HCEC 1CT (cell line): Measurements from ENCODE around the gene ADIPOR2.

Experiments used
- DNase-seq: peaks from one replicate; pipeline ENCODE4 v3.0.0-alpha.2; 2017

Gene ADIPOR2

DNA sequence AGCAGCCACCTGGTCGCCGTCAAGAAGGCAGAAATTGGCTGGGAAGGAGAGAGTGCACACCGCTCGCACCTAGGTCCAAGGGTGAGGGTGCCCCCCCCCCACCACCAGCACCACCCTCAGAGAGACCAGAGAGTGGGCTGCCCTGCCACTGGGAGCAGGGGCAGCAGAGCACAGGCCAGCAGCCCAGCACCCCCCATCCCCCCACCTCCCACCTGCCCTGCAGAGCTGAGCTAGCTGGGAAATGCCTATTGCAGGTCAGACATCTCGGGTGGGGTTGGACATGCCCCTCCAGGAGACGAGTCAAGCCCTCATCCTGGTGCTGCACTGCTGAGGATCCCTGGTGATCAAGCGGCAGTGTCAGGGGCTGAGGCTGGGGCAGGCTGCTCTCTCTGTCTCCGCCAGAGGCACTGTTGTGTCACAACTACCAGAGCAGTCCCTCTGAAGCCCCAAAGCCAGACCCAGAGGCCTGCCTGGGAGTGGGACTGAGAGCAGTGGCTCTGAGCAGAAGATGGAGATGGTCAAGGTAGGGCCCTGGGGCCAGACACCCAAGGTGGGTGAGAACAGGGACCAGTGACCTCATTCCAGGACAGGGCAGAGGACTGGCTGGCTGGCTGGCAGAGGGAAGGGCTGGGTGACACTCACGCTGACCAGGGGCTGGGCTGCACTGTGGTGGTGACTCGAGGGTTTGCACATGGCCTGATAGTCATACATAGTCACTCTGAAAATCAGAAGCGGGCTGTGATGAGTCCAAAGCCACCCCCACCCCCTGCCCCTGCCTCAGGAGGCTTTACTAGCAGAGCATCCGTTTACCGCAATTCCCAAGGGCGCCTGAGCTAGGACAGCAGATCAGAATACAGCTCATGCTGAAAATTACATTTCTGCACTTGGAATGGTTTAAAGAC, 109.8 kb downstream of the ADIPOR2 start:
- DNase-seq = no peak

DNA sequence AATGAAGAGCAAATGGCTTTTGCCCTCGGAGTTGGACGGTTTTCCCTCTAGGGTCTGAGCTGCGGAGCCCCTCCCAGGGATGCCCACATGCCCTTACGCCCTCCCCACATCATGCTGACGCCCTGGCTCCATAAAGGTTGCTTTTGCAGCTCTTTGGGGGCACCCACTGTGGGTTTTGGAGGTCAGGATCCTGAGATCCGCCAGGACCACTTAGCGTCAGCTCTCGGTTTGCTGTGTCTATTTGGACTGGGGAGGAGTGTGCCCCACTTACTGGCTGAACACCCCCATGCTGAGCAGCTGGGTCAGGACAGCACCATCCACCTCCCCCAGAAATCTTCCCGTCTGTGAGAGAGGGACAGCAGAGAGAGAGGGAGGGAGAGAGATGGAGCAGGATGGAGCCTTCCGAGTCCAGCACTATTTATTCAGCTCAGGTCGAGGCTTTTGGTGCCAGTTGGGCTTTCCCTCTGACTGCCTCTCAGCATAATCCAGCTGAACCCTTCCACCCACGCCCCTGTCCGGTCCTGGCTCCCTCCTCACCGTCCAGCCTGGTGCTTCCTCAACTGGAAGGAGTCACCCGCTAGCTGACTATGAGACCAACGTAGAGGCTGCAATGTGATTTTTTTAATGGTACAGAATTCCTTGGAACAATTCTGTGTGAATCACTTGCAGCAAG, 110.6 kb downstream of the ADIPOR2 start:
- no peak for DNase-seq

DNA sequence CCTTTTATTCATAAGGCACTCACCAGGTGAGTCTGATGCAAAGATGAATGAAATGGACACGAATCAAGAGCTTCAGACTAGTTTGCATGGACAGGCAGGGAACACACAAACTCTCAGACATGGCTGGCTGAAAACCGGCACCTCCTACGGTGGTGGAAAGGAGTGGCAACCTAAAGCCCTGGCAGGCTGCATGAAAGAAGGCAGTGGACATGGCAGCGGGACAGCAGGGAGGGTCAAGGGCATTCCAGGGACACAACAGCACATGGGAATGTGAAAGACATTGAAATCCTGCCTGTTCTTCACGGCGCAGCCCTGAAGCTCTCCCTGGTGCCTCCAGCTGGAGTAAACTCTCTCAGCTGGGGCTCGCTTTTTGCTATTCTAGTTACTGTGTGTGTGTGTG, 112.9 kb downstream of the ADIPOR2 start:
- DNase-seq = no peak

DNA sequence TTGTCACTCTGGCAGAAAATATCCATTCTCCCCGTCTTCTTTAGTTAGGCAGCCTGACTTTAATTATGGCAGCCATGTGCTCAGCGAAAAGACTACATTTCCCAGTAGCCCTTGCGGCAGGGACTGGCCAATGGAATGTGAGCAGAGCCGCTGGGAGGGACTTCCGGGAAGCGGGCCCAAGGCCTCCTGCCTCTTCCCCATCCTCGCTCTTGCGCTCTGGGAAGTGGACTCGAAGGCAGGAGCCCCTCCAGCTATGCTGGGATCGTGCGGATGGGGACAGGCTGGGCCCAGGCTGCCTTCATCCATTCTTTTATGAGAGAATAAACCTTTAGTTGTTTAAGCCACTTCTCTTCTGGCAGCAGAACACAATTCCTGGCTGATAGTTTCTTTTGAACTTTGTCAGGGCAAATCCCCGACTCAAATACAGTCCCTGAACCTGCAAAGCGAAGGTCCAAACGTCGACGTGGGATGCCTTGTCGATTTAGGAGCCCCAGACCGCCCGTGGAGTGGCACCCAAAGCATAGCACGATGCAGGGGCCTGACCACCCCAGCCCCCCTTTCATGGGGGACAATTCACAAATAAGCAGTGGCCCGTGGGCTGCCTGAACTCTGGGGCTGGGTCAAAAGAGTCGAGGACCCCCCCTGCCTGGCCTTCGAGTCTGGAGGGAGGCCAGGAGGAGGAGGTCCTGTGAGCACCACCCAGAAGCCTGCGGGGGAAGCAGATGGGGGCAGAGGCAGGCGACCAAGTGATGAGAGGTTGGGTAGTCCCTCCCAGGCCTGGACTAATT, 113.9 kb downstream of the ADIPOR2 start:
- DNase-seq = peak; percentile 83

DNA sequence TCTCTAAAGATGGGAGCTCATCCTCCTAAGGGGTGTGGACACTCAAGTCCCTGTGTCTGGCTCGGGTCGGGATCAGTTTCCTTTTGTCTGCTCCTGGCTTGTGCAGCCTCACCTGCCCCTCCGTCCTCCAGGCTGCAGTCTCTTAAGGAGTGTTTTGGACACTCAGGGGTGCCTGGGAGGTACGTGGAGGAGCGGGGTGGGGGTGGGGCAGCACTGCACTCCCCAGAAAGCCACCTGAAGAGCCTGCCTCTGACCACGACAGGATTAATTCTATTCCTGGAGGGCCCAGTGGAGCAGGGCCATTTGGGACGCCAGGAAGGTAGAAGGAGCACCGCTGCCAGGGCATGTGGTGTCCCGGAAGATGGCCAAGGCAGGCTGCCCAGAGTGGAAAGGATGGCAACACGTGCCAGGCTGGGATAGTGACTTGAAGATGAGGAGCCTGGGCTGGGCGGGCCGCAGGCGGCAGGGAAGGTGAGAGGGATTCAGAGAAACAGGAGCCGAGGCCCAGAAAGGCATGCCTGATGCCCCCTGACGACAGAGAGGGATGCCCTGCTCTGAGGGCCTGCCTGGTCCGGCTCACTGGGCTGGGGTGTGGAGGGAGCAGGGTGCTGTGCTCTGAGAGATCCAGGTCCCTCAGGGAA, 114.7 kb downstream of the ADIPOR2 start:
- DNase-seq = no peak

DNA sequence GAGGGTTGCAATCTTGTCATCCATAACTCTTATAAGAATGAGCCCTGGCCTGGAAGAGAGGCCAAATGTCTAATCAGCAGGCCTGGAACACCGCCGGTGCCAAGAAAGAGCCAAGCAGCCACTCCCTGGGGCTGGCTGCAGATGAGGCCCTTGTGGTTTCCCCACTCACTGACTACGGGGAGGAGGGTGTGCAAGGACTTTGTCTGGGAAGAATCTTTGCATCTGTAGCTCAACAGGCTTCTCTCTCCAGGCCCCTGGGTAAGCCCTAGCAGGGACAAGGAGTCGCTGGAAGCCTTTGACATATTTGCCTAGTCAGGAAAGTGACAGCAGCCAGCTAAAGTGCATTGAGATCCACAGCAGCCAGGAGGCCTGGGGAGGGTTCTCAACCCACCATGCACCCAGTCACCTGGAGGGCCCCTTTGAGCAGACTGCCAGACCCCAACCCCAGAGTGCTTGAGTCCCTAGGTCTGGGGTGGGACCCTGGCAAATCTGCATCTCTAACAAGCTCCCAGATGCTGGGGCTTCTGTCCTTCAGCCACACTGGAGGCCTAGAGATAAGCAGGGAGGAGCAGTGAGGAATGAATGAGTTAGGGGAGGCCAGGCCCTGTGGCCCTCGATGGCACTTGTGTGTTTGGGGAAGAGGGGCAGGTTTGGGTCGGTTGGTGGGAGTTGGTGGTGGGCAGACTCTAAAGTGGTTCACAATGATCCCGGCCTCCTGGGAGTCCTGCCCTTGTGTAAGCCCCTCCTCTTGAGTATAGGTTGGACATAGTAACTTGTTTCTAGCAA, 115.6 kb downstream of the ADIPOR2 start:
- DNase-seq = no peak

DNA sequence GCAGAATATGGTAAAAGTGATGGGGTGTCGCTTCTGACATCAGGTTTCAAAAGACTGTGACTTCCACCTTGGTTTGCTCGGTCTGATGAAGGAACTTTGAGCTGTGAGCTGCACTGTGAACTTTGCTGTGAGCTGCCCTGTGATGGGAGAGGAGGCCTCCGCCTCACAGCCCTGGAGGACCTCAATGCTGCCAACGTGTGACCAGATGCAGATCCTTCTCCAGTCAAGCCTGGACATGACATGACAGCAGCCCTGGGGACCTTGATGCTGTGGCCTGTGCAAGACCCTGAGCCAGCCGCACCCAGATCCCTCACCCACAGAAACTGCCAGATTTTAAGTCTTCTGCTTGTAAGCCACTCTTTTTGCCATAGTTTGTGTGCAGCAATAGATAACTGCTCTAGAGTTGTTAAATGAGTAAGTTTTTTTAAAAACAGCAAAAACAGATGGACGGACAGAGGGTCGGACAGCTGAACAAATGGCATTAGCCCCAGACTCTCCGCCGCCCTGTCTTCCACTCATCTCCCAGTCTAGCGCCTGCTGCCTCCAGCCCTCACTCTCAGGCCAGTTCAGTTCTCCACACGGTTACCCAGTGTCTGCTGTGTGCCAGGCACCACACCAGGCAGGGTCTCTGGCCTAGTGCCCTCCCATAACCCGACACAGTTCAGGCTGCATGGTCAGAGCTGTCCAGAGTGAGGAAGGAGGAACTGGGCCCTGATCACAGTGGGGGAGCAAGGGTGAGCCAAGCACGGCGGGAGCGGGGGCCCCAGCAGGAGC, 116.4 kb downstream of the ADIPOR2 start:
- DNase-seq = no peak

DNA sequence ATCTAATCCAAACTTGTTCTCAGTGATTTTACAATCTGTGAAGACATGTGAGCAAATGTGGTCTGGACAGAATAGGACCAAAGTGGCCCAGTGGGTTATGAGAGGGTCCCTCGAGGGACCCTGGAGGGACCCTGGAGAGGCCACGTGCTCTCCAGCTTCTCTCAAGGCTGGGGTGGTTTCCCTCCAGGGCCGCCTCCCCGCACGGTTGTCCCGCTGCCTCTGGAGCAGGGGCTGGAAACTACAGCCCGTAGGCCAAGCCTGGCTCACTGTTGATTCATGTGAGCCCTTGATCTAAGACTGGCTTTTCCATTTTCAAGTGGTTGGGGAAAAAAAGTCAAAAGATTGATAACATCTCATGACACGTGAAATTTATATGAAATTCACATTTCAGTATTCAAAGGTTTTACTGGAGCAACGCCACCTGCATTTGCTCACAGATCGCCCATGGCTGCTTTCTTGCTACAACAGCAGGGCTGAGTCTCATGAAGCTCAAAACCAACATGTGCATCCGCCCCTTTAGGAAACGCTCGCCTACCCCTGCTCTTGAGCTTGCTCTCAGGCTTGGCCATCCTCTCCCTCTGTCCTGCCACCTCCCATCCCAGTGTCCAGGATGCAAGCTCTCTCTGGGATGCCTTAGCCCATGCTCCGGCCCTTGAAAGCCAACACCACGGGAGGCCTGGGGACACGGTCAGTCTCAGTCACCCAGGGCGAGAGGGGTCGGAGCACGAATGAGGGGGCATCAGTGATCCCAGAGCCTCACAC, 117.3 kb downstream of the ADIPOR2 start:
- DNase-seq = no peak

DNA sequence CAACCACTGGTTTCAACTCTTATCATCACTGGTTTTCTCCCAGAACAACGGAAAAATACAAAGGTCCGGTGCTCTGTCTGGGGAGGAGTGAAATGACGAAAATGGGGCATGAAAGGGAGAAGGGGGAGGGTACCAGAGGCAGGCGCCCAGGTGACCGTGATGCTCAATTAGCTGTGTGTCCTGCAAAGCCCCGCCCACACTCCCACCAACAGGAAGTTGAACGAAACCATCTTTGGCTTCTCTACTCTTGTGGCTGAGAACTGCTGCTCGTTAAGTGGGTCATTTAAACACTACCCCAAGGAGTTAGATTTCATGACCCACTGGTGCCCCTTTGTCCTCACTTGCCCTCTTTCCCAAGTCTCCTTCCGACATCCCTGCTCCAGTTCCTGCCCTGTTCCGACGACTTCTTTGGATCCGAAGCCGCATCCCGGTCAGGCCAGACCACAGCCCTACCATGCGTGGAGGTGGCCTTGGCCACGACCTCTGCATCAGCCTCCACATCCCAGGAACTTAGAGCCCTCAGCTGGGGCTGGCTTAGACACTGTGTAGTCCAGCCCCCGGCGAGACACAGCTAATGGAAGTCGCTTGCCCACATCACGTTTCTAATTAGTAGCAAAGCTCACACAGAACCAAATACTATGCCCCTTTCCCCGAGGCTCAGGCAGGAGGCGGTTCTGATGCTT, 118.1 kb downstream of the ADIPOR2 start:
- DNase-seq = no peak

DNA sequence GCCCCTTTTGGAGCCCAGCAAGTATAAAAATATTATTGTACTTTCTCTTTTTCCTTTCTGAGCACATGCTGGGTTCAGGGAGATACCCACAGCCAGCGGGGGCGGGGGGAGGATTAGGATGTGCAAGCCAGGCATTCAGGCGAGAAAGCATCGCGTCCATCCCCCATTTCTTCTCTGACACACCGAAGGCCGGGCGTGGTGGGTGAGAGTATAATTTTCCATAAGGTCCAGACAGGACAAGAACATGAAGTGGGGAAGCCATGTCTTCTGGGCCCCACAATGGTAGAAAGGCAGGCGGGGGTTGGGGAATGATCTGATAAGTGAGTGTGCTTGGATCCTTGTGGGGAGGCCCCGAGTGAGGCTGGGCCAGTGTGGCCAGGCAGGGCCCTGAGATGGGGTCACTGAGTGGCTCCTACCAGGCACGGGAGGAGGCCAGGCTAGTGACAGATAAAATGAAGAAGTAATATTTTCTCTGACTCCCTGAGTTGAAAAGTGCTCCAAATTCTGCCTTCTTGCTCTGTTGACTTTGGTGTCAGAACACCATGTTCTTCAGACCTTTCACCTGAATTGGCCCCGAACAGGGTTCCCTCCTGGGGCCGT, 118.8 kb downstream of the ADIPOR2 start:
- no peak for DNase-seq

DNA sequence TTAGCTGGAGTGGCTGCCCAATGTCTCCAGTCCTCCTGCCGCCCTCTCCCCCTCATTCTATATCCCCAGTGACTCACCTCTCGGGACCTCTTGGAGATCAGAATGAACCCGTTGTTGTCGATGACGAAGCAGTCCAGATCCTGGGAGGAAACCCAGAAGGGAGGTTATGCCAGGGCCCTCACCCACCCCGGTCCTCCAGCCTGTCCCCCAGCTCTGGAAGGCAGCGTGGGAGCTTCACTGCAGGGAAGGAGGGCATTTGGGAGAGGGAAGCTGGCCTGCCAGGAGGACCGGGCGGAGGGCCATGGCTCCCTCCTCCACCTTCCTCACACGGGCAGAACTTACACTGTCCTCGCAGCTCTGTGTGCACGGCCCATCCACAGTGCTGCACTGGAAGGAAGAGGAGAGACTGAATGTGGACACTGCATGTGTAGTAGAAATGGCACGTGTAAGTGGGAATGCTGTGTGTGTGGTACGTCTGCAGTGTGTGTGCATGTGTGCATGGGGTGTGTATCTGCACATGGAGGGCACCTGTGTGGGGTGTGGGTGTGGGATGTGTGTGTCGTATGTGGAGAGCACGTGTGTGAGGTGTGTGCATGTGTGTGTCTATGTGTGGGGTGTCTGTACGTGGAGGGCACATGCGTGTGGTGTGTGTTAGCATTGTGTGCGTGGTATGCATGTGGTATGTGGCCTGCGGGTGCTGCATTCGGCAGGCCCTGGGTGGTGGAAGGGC, 119.5 kb downstream of the ADIPOR2 start:
- DNase-seq = no peak

DNA sequence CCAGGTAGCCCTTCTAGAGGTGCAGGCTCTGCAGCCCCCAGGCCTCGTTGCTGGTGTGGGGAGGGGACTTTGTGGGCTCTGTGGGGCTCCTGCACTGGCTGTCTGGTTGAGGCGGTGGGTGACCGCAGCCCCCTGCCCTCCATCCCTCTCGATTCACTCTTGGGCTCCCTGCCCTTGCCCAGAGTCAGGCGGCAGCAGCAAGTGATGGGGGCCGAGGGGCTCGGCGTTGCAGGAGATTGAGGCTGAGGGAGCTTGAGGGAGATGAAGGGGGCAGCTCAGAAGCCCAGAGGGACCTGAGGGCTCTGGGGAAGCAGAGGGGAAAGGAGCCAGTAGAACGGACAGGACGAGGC, 120.0 kb downstream of the ADIPOR2 start:
- no peak for DNase-seq

DNA sequence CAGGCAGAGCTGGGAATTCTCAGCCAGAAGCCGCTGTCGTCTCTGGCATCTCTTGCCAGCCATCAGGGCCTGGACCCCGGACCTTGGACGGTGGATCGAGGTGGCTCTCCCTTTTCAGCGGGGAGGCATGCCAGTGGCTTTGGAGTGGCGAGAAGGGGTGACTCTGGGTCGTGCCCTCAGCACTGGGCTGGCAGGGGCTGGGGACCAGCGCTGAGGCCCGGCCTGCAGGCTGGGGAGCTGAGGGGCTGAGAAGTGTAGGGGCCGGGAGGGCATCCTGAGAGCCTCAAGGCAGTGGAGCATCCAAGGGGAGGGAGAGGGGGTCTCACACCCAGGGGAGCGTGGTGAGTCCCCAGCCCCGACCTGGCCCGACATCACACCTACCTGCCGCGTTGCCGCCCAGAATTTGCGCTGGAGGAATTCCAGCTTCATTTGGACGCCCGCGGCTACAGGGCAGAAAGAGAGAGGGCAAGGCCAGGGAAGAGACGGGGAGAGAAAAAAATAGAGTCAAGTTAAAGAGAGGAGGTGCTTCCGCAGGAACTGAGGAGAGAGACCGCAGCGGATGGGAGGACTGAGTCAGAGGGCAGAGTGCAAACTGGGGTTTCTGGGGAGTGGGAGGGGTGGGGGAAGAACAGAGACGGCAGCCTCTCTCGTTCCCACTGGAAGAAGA, 120.5 kb downstream of the ADIPOR2 start:
- DNase-seq = no peak

DNA sequence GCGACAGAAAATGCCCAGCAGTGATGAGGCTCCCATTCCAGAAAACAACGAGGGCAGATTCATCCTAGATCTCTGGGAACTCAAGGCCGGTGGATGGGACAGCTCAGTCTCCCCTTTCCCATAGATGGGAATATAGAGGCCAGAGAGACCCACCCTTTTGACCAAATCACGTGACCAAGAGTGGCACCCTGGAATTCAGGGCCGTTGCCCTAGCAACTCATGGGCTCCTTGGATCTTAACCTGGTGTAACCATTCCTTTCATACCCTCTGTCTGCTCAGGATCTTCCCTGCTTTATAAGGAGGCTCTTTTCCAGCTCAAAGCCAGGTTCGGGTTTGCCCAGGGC, 121.0 kb downstream of the ADIPOR2 start:
- DNase-seq = no peak

DNA sequence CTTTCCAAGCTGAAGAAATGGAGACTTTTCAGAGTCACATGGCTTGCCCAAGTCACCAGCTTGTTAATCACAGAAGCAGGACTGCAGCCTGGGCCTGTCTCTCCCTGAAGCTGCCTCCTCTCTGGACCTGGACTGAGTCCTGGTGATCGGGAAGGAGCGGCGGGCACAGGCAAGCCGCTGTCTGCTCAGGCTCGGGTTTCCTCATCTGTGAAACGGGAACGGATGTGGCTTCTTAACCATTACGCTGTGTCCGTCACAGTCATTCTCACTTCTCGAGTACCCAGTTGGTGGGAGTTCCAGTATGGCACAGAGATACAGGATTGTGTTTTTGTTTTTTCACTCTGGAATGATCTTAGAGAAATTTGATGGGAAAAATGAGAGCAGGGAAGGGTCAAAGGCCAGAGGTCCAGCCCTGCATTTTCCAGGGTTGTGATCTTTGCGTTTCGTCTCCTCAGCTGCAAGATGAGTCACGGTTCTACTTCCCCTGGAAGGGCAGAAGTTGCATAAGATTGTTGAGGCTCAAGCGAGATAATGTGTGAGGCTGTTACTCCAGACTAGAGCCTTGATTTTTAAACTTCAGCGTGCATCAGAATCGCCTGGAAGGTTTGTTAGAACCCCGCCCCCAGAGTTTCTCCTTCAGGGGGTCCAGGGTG, 121.9 kb downstream of the ADIPOR2 start:
- DNase-seq = peak; percentile 67

DNA sequence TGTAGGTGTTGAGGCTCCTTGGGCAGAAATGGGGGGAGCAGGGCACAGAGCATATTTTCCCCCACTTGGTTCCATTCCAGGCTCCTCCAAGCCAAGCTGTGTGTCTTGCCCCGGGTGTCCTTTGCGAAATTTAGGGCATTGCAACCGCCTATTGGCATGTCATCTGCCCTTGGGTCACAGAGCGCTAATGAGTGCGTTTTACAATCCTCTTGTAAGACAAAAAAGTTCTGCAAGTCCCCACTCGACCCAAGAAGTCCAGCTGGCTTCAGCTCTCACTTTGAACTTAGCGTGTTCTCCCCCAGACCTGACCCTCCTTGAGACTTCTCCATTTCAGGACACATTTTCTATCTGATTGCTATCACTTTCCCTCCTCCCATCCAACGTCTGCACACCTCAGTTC, 123.4 kb downstream of the ADIPOR2 start:
- DNase-seq = no peak

DNA sequence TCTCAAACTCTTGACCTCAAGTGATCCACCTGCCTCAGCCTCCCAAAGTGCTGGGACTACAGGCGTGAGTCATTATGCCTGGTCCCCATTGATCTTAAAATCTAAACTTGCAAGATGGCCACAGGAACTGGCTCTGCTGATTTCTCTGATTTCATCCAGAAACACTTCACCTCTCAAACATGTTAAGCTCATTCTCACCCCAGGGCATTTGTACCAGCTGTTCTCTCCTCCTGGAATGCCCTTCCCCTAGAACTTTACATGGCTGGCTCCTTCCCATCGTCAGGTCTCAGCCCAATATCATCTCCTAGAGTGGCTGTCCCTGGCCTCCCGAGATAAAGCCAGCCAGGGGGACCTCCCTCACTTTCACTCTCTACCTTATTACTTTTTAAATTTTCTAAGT, 124.2 kb downstream of the ADIPOR2 start:
- no peak for DNase-seq
